Stimulated activated CD8-positive, alpha-beta memory T cell treated with anti-CD3 and anti-CD28 coated beads, Interleukin-7, amount 100 ng/mL, for 1 hour (primary cell): ENCODE data around the gene SAMD7.

Experiments used
- DNase-seq, 2 donors: peaks; one replicate each; pipeline ENCODE4 v3.0.0-alpha.2; 2020; ENCODE audit warnings: low read depth in 2 of 2

The SAMD7 gene

DNA sequence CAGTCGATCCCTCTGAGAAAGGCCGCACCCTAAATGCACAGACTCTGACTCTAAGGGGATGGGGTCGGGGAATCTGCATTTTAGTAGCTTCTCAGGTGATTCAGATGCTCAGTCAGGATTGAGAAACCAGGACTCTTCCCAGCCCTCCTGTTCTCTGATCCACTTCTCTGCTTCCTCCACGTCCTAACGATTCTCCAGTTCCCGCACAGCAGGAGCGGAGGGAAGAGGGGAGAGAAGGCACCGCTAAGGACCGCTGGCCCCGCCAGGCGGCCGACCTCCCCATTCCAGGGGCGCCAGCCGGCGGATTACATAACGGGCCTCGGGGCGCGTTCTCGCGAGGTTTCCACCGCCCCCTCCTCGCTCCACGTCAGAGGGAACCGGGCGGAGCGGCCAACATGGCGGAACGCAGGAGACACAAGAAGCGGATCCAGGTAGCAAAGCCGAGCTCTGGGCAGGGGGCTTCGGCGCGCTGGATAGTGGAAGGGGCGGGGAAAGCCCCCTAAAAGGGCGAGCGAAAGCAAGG lies 55.1 kb downstream of the SAMD7 start, which contains the start of gene SEC62:
Gene SEC62 (plus strand): TSS at position 380 of the 523 bp plus-strand sequence. CDS start 16 bp downstream, at position 396.
- DNase-seq: peak; percentile 90

- DNase-seq: peak in 1 of 2 donors; percentile 11
These were observed 55.9 kb downstream of the SAMD7 start for GRCh38 chr3:169966951-169967915.

DNA sequence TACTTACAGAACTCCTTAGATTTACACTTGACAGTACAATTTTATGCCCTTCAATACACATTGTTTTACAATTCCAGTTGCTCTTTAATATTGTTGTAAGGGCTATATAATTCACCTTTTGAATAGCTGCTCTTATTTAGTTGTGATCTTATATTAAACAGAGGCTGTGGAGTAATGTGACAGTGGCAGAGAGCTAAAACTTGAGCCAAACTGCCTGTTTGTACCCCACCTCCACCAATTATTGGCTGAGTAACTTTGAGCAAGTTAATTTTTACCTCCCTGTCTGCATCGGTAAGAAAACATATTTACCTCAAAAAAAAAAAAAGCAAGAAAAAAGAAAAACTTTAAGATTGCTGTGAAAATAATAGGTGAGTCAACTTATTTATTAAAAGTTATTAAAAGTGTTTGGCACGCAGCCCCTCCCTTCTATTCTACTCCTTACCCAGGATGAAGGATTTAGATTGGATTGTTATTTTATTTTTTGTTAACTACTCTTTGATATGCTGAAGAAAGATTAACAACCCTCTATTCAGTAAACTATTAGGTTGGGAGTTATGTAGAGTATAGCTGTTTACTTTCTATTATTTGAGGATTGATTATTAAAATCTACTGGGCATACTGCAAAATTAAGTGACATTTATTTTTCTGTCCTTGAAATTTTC lies 57.0 kb downstream of the SAMD7 start:
- DNase-seq: no peak

DNA sequence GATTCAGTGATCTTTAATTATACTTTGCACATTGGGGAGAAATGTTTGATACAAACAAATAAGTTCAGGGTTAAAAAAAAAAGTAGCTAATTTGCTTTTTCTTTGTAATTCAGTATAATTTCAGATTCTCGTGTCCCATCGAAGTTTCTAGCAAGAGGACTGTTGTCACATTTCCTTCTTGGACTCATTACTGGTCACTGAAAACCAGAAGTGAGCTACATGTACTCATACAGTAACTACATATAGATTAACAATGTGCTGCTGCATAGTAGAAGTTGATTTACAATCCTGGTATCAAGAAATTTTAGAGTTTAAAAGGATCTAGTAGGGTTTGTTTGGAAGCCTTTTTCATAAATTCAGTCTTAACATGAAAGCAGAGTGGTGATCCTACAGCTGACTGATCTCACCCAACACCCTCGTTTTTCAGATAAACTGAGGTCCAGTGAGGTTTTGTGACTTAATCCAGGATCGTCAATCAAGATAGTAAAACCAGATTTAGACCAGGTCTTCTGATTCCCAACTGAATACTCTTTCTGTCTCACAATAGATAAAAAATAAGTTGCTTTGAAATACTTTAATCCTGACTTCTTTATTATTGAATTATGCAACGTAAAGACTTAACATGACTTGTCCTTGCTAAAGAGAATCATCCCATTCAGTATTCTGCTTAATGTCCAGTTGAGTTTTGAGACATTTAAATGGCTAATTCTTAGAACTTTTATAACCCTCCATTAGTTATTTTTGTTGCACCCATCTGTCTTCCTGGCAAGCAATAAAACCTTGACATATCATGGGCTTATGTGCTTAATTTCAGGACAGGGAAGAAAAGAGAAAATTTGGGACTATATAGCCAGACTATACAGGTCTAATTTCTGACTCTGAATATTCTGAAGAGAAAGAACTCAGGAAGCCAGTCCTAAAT lies 58.1 kb downstream of the SAMD7 start:
- DNase-seq: no peak

- no peak for DNase-seq
These were observed 59.5 kb downstream of the SAMD7 start for GRCh38 chr3:169970847-169971246.

- no peak for DNase-seq
These were observed 60.1 kb downstream of the SAMD7 start for GRCh38 chr3:169971522-169971921.

- no peak for DNase-seq
These were observed 68.7 kb downstream of the SAMD7 start for GRCh38 chr3:169980055-169980454.

DNA sequence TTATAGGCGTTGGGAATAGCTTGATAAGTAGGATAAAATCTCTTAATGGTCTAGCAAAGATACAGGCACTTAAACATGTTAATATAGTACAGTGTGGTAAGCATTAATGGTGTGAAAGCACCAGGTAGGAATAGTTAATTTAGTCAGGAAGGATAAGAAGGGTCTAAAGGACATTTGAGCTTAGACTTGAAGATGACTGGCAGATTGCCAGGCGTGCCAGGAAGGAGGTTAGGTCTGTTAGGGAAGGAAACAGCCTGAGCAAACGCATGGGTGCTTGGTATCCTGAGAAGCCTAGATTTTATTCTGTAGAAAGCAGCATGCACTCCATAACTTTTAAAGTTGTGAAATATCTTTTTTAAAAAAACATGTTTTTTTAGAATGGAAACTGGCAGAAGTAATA lies 72.9 kb downstream of the SAMD7 start:
- DNase-seq: no peak
